K562 (cell line): ENCODE measurements around the gene ALDH16A1. TPM values are rescaled to one million over a fixed set of nuclear protein-coding genes. Genes with fewer than 3 reads are reported as not detected.

ENCODE experiments used
- BACH1 ChIP-seq: fragments of 200-800 bp; sonication (Bioruptor generic); IDR thresholded peaks from 2 replicates; pipeline ENCODE4 v1.6.1; 2016; ENCODE audit warnings: missing genetic modification characterization, missing compliant biosample characterization
- CHD4 ChIP-seq: fragments of 200-600 bp; sonication (generic); IDR thresholded peaks from 3 replicates; pipeline ENCODE4 v1.6.1; 2012; ENCODE audit warnings: low read depth, mild to moderate bottlenecking, mixed read lengths, low read length, inconsistent platforms; ENCODE audit not compliant: insufficient read depth, insufficient replicate concordance, poor library complexity, severe bottlenecking
- EP400 ChIP-seq: fragments of 450-650 bp; IDR thresholded peaks from 2 replicates; pipeline ENCODE4 v1.6.1; 2017; ENCODE audit warnings: antibody characterized with exemption, mild to moderate bottlenecking, moderate library complexity
- ETV6 ChIP-seq, 3 experiments: fragments of 150-350 bp in 1 of 3; sonication (generic) in 1 of 3; formaldehyde crosslinking in 1 of 3; IDR thresholded peaks; 2 replicates each; pipeline versions ENCODE4 v1.6.1 to v1.8.0; 2014 to 2022; ENCODE audit warnings: borderline replicate concordance in 2 of 3, low read depth in 2 of 3, antibody characterized with exemption in 1 of 3, low read length in 1 of 3, mild to moderate bottlenecking in 1 of 3, missing genetic modification reagents in 1 of 3
- FOXA1 ChIP-seq: fragments of 450-650 bp; IDR thresholded peaks from 2 replicates; pipeline ENCODE4 v1.6.1; 2016; ENCODE audit warnings: mild to moderate bottlenecking, borderline replicate concordance
- GTF2F1 ChIP-seq: IDR thresholded peaks from 2 replicates; pipeline ENCODE4 v1.6.1; 2011; ENCODE audit warnings: low read depth, low read length, improper control_type of control experiment
- KLF16 ChIP-seq: IDR thresholded peaks from 2 replicates; pipeline ENCODE4 v1.6.1; 2016; ENCODE audit warnings: antibody characterized with exemption
- NFXL1 ChIP-seq: fragments of 450-650 bp; formaldehyde crosslinking; IDR thresholded peaks from 2 replicates; pipeline ENCODE4 v1.4.0; 2021; ENCODE audit warnings: mild to moderate bottlenecking
- PHB2 ChIP-seq: fragments of 450-650 bp; IDR thresholded peaks from 2 replicates; pipeline ENCODE4 v1.6.1; 2017; ENCODE audit warnings: low read depth
- PYGO2 ChIP-seq: fragments of 450-650 bp; IDR thresholded peaks from 2 replicates; pipeline ENCODE4 v1.6.1; 2016; ENCODE audit warnings: mild to moderate bottlenecking, missing genetic modification characterization, moderate library complexity, missing compliant biosample characterization
- RFX5 ChIP-seq: IDR thresholded peaks from 2 replicates; pipeline ENCODE4 v1.6.1; 2011; ENCODE audit warnings: low read depth, mild to moderate bottlenecking, improper control_type of control experiment, low read length
- RUNX1 ChIP-seq: sonication (generic); IDR thresholded peaks from 2 replicates; pipeline ENCODE4 v1.6.1; 2016; ENCODE audit warnings: antibody characterized with exemption, low read depth
- SNIP1 ChIP-seq: fragments of 450-650 bp; IDR thresholded peaks from 2 replicates; pipeline ENCODE4 v1.7.1; 2017; ENCODE audit warnings: low read depth, mild to moderate bottlenecking
- ZBTB1 ChIP-seq: sonication (generic); formaldehyde crosslinking; IDR thresholded peaks from 2 replicates; pipeline ENCODE4 v1.8.1; 2023; ENCODE audit warnings: missing genetic modification reagents, low read depth, mild to moderate bottlenecking, borderline replicate concordance
- ZNF444 ChIP-seq: fragments of 250-450 bp; sonication (Bioruptor Pico); IDR thresholded peaks from 2 replicates; pipeline ENCODE4 v1.4.0; 2020; ENCODE audit warnings: mild to moderate bottlenecking, moderate library complexity
- ZNF830 ChIP-seq: fragments of 250-450 bp; sonication (Bioruptor Pico); IDR thresholded peaks from 2 replicates; pipeline ENCODE4 v1.5.0; 2021; ENCODE audit warnings: mild to moderate bottlenecking
- polyA plus RNA-seq, 8 experiments: library from polyadenylated mRNA; depleted of rRNA in 4 of 8; stranded (reverse) in 5 of 8; unstranded in 3 of 8; fragments of >200 nt; fragmentation: Nextera tagmentation in 2 of 8; fragmentation: Illumina TruSeq in 1 of 8; extraction: Ambion mirVana in 2 of 8; extraction: Trizol in 1 of 8; gene quantifications; 2 replicates each; pipeline versions ENCODE4 v1.2.1 to v1.2.3, GENCODE V29; 2011 to 2014; ENCODE audit warnings: inconsistent platforms in 1 of 8, missing spikeins in 1 of 8
- total RNA-seq, 7 experiments: library from RNA; depleted of rRNA in 6 of 7; stranded (reverse); fragments of >200 nt in 6 of 7; fragmentation: Illumina TruSeq in 2 of 7; extraction: Trizol in 2 of 7; gene quantifications; 2 replicates each; pipeline versions ENCODE4 v1.2.1 to v1.2.3, GENCODE V29; 2011 to 2021; ENCODE audit warnings: low replicate concordance in 1 of 7
- TF ChIP-seq, protein P1 (sequence below), 2 experiments: fragments of 200-800 bp in 1 of 2; sonication (Bioruptor generic) in 1 of 2; sonication (generic) in 1 of 2; formaldehyde crosslinking in 1 of 2; IDR thresholded peaks in 1 of 2; conservative IDR thresholded peaks in 1 of 2; 2 replicates each; pipeline versions ENCODE4 v1.5.0 to v1.6.1; 2016 to 2020; ENCODE audit warnings: missing compliant biosample characterization in 1 of 2, missing genetic modification characterization in 1 of 2, missing genetic modification reagents in 1 of 2
- TF ChIP-seq, protein P2 (sequence below): sonication (generic); formaldehyde crosslinking; IDR thresholded peaks from 2 replicates; pipeline ENCODE4 v1.8.0; 2023; ENCODE audit warnings: mild to moderate bottlenecking, missing genetic modification reagents
- TF ChIP-seq, protein P3 (sequence below): fragments of 450-650 bp; formaldehyde crosslinking; conservative IDR thresholded peaks from 2 replicates; pipeline ENCODE4 v1.4.0; 2022; ENCODE audit warnings: mild to moderate bottlenecking, missing genetic modification characterization
- TF ChIP-seq, protein P4 (sequence below): fragments of 450-650 bp; IDR thresholded peaks from 2 replicates; pipeline ENCODE4 v1.6.1; 2016; ENCODE audit warnings: low read depth, mild to moderate bottlenecking, moderate library complexity

Gene ALDH16A1
- total and polyA plus RNA-seq, 9 of the 15 experiments (the other 6 are each of a cell fraction or from before 2014, with no cell fraction given) = 2.2 to 52.2 (median 7.6) TPM

DNA sequence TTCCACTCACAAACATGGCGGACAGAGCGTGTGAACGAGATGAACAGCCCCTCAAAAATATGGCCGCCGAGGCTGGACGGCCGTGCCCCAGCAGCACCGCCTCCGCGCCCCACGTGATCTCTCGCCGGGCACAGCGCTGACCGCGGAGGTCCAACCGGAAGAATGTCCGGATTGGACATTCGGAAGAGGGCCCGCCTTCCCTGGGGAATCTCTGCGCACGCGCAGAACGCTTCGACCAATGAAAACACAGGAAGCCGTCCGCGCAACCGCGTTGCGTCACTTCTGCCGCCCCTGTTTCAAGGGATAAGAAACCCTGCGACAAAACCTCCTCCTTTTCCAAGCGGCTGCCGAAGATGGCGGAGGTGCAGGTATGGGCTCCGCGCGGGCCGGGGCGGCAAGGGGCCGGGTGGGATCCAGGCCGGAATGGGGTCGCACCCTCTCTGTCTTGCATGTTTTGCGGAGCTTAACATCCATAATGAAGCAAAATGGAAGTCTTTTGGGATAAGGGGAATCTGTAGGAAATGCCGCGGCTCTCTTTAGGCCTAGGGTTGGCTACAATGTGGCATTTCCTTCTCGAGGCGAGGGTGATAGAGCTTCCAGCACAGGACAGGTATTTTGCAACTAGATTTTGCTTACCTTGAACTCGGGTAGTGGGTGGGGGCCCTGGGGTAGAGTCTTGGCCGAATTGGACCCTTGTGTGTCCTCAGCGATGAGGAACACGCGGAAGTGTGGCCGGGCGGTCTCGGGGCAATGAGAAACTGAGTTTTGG, 34.4 kb downstream of the ALDH16A1 start, which contains the start of gene RPL13A (continued):
- TF ChIP-seq SNIP1 (no peak), BACH1 (tag) (no peak), FOXA1 (no peak), PYGO2 (tag) (no peak), RFX5 (0 out of 2 replicates have a peak, but pooled peaks have one; percentile 66), RUNX1 (no peak), PHB2 (no peak), EP400 (peak; percentile 95), GTF2F1 (peak; percentile 95), ZBTB1 (CRISPR knock-in tag) (no peak), KLF16 (no peak), CHD4 (no peak), NFXL1 (CRISPR knock-in tag) (0 out of 2 replicates have a peak, but pooled peaks have one; percentile 14), ZNF830 (CRISPR knock-in tag) (0 out of 2 replicates have a peak, but pooled peaks have one; percentile 76), ETV6 (IDR thresholded peaks at IDR 0.05; ENCODE audit: borderline replicate concordance in 1 of 2, low read depth in 2 of 2, low read length in 1 of 2) (no peak), ETV6 (CRISPR knock-in tag; IDR thresholded peaks at IDR 0.05; ENCODE audit: borderline replicate concordance) (no peak; the same call in 1 of the 2 replicates), ZNF444 (CRISPR knock-in tag) (no peak)
- TF ChIP-seq, protein P1, sequence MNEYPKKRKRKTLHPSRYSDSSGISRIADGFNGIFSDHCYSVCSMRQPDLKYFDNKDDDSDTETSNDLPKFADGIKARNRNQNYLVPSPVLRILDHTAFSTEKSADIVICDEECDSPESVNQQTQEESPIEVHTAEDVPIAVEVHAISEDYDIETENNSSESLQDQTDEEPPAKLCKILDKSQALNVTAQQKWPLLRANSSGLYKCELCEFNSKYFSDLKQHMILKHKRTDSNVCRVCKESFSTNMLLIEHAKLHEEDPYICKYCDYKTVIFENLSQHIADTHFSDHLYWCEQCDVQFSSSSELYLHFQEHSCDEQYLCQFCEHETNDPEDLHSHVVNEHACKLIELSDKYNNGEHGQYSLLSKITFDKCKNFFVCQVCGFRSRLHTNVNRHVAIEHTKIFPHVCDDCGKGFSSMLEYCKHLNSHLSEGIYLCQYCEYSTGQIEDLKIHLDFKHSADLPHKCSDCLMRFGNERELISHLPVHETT (CRISPR knock-in tag; conservative IDR thresholded peaks at IDR 0.05 in 1 of 2, IDR thresholded peaks at IDR 0.05 in 1 of 2) = peak in 1 of 2 experiments; percentile 87; a peak in 2 of 4 replicates
- TF ChIP-seq, protein P2, sequence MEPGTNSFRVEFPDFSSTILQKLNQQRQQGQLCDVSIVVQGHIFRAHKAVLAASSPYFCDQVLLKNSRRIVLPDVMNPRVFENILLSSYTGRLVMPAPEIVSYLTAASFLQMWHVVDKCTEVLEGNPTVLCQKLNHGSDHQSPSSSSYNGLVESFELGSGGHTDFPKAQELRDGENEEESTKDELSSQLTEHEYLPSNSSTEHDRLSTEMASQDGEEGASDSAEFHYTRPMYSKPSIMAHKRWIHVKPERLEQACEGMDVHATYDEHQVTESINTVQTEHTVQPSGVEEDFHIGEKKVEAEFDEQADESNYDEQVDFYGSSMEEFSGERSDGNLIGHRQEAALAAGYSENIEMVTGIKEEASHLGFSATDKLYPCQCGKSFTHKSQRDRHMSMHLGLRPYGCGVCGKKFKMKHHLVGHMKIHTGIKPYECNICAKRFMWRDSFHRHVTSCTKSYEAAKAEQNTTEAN (CRISPR knock-in tag) = no peak; the same call in 1 of the 2 replicates
- TF ChIP-seq, protein P3, sequence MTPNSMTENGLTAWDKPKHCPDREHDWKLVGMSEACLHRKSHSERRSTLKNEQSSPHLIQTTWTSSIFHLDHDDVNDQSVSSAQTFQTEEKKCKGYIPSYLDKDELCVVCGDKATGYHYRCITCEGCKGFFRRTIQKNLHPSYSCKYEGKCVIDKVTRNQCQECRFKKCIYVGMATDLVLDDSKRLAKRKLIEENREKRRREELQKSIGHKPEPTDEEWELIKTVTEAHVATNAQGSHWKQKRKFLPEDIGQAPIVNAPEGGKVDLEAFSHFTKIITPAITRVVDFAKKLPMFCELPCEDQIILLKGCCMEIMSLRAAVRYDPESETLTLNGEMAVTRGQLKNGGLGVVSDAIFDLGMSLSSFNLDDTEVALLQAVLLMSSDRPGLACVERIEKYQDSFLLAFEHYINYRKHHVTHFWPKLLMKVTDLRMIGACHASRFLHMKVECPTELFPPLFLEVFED (CRISPR knock-in tag) = peak; percentile 40; the same call in 1 of the 2 replicates
- TF ChIP-seq, protein P4, sequence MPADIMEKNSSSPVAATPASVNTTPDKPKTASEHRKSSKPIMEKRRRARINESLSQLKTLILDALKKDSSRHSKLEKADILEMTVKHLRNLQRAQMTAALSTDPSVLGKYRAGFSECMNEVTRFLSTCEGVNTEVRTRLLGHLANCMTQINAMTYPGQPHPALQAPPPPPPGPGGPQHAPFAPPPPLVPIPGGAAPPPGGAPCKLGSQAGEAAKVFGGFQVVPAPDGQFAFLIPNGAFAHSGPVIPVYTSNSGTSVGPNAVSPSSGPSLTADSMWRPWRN = no peak
